Measurements from ENCODE around the gene RAB12.

RAB12 gene

DNA sequence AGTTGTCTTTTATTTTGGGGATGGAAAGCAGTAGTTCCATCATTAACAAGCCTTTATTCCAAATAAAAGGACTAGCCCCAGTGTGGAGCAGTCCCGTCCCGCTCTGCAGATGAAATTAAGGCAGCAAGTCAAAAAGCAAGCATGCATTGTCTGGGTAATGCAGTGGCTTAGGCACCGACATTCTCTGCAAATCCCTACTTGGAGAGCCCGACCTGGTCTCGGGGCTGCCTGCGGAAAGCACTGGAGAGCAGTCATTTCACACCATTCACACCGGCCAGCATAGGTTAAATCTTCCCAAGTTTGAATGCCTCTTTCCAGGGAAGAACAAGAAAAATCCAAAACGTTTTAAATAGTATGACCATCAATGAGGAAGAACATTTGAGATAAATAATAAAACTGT is 24.4 kb upstream of the RAB12 start:
- TF ChIP-seq, protein P1, sequence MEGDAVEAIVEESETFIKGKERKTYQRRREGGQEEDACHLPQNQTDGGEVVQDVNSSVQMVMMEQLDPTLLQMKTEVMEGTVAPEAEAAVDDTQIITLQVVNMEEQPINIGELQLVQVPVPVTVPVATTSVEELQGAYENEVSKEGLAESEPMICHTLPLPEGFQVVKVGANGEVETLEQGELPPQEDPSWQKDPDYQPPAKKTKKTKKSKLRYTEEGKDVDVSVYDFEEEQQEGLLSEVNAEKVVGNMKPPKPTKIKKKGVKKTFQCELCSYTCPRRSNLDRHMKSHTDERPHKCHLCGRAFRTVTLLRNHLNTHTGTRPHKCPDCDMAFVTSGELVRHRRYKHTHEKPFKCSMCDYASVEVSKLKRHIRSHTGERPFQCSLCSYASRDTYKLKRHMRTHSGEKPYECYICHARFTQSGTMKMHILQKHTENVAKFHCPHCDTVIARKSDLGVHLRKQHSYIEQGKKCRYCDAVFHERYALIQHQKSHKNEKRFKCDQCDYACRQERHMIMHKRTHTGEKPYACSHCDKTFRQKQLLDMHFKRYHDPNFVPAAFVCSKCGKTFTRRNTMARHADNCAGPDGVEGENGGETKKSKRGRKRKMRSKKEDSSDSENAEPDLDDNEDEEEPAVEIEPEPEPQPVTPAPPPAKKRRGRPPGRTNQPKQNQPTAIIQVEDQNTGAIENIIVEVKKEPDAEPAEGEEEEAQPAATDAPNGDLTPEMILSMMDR (IDR thresholded peaks at IDR 0.05; ENCODE audit: low read depth, low read length, missing control alignments): no peak
- no peak overlapping the region for H3K4me3 ChIP-seq (ENCODE audit: low read depth, low read length)
- no peak for DNase-seq (ENCODE audit: low read depth)
- in situ Hi-C loops (cut with HindIII; ENCODE audit: low sequenced_read_pairs): no loop called here

DNA sequence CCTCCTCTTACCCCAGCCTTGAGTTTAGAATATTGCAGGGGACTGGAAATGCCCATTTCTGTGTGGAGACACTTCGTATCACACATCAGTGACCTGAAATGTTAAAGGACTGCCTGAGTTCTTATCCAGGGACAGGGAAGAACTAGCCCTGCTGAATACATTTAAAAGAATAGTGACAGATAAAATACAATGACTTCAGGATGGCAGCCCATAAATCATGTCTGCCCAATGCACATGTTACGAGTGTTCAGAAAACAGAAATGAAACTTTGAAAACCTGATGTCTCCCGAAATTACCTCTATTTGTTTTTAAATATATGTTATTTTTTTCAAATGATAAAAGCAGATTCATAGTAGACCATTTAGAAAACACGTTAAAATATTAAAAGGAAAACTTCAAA is 22.3 kb upstream of the RAB12 start:
- no peak for DNase-seq (ENCODE audit: low read depth)
- in situ Hi-C loops (cut with HindIII; ENCODE audit: low sequenced_read_pairs): no loop called here
- TF ChIP-seq, protein P1 (IDR thresholded peaks at IDR 0.05; ENCODE audit: low read depth, low read length, missing control alignments): no peak
- H3K4me3 ChIP-seq (ENCODE audit: low read depth, low read length): no peak overlapping the region

DNA sequence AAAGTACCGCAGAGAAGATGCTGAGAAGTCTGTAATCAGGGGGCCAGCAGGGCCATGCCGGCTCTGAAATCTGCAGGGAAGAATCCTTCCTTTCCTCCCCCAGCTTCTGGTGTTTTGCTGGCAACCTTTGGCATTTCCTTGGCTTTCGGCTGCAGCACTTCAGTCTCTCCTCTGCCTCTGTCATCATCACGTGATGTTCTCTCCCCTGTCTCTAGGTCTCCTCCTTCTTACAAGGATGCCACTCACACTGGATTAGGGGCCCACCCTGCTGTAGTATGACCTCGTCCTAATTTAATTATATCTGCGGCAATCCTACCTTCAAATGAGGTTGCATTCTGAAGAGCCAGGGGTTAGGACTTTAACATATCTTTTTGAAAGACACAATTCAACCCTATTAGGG is 13.8 kb upstream of the RAB12 start:
- in situ Hi-C loops (cut with HindIII; ENCODE audit: low sequenced_read_pairs): no loop called here
- TF ChIP-seq, protein P1 (IDR thresholded peaks at IDR 0.05; ENCODE audit: low read depth, low read length, missing control alignments): no peak

DNA sequence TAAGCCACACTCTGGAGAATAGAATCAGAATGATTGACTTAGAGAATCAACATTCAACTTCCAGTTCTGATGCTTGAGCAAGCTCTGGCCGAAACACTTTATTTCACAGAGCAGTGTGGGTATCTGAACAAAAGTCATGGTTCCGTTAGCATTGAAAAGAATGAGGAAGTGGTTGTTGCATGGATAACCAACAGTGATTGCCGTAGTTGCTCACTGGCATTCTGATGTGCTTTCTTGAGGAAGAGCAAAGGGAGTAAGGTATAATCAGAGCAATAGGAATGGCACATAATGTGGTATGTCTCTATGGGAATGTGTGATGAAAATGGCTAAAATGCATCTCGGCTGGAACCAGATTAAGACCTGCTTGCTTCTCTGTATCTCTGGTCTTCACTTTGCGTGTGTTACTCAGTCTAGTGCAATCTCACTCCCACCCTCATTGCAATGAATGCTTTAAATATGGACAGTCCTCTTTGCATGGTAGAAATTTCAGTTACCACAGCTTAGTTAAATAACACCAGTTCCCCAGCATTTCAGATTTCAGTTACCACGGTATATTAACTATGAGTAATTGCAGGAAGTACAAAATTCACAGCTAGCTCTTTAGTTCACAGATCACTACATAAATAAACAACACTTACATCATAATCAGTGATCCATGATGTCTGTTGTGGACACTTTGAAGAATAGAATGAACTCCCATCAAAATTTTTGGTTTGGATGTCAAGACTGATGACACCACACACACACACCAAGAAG is 7.8 kb upstream of the RAB12 start:
- no peak for DNase-seq (ENCODE audit: low read depth)
- in situ Hi-C loops (cut with HindIII; ENCODE audit: low sequenced_read_pairs): no loop called here
- no peak overlapping the region for H3K4me3 ChIP-seq (ENCODE audit: low read depth, low read length)
- TF ChIP-seq, protein P1 (IDR thresholded peaks at IDR 0.05; ENCODE audit: low read depth, low read length, missing control alignments): no peak

More for the DNA sequence above, 13.8 kb upstream of the RAB12 start:
- DNase-seq (ENCODE audit: low read depth): no peak
- H3K4me3 ChIP-seq (ENCODE audit: low read depth, low read length): no peak overlapping the region

DNA sequence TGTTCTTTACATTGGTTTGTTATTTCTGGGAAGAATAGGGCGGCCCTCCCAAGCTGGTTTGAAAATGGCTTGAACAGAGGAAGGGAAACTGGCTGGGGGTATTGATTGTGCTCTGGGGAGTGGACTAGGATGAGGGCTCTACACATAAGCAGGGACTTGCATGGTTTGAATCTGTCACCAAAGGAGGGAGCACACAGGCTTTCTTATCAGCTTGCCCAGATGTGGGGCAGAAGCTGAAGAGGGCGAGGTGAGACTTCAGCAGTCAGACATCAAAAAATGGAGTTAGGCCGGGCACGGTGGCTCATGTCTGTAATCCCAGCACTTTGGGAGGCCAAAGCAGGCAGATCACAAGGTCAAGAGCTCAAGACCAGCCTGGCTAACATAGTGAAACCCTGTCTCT is 7.2 kb upstream of the RAB12 start:
- no peak overlapping the region for H3K4me3 ChIP-seq (ENCODE audit: low read depth, low read length)
- in situ Hi-C loops (cut with HindIII; ENCODE audit: low sequenced_read_pairs): no loop called here
- DNase-seq (ENCODE audit: low read depth): no peak
- TF ChIP-seq, protein P1 (IDR thresholded peaks at IDR 0.05; ENCODE audit: low read depth, low read length, missing control alignments): no peak

DNA sequence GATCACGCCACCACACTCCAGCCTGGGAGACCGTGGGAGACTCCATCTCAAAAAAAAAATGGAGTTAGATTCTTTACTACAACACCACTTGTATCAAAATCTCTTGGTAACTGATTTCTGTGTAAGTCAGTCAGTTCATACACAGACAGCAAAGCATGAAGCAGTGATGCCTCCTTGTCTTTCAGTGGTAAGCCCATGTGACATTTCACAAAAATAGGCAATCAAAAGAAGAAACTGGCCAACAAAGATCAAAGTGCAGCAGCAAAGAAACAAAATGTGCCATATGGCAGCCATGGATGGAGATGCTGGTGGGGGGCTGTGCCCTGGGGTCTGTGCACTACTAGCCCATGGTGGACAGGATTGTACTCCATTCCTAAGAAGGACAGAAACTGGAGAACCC is 6.7 kb upstream of the RAB12 start:
- no peak for DNase-seq (ENCODE audit: low read depth)
- TF ChIP-seq, protein P1 (IDR thresholded peaks at IDR 0.05; ENCODE audit: low read depth, low read length, missing control alignments): no peak
- in situ Hi-C loops (cut with HindIII; ENCODE audit: low sequenced_read_pairs): no loop called here
- no peak overlapping the region for H3K4me3 ChIP-seq (ENCODE audit: low read depth, low read length)

Data from astrocyte of the cerebellum (primary cell).